Measurements from ENCODE around the gene TBX20.
"Not testable (repeated sequence)": the region's sequence is repeated elsewhere in the genome, so short reads cannot be mapped to it uniquely, and the experiment has no call there.

The TBX20 gene

GRCh38 chr7:35172131-35172530 is 81.8 kb downstream of the TBX20 start:
- not testable (repeated sequence) for H3K27ac Mint-ChIP-seq; H3K9me3 Mint-ChIP-seq; H3K4me3 Mint-ChIP-seq; H3K4me1 Mint-ChIP-seq (ENCODE audit: low read depth); H3K36me3 Mint-ChIP-seq (ENCODE audit: low read depth); H3K27me3 Mint-ChIP-seq

- H3K4me3 Mint-ChIP-seq; H3K4me1 Mint-ChIP-seq (ENCODE audit: low read depth); H3K36me3 Mint-ChIP-seq (ENCODE audit: low read depth); H3K27ac Mint-ChIP-seq; H3K9me3 Mint-ChIP-seq: not testable (repeated sequence)
- peaks cover 18% of the 10 kb centered on the region for H3K27me3 Mint-ChIP-seq
Measured at GRCh38 chr7:35167658-35168057, 86.2 kb downstream of the TBX20 start.

DNA sequence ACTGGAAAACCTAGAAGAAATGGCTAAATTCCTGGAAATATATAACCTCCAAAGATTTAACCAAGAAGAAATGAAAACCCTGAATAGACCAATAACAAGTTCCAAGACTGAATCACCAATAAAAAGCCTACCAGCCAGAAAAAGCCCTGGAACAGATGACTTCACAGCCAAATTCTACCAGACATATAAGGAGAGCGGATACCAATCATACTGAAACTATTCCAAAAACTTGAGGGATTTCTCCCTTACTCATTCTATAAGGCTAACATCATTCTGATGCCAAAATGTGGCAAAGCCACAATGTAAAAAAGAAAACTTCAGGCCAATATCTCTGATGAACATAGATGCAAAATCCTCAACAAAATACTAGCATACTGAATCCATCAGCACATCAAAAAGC is 86.7 kb downstream of the TBX20 start:
- H3K4me1 Mint-ChIP-seq (ENCODE audit: low read depth); H3K4me3 Mint-ChIP-seq: not testable (repeated sequence)

DNA sequence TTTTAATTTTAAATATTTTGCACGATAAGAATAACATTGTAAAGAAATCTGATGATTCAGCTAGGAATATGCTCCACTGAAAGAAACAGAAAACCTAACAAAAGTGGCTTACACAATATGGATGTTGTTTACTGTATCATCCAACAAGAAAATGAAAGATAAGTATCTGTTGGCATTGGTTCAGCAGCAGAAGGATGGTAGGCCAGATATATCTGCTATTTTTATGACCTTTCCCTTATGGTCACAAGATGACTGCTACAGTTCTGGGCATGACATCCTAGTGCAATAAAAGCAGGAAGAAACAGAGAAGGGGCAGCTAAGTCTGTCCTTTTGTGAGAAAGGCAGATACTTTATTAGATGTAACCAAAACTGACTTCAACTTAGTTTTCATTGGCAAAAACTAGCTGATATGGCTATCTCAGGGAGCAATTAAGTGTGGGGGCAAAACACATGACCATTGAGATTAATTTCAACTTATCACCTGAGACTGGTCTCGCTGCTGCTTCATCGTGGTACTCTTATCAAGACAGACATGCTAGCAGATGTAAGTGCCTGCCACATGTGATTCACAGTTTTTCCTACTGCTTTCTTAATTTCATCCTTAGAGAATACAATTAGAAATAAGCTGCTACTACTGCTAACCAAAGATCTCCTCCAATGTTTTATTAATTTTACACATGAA is 92.7 kb downstream of the TBX20 start:
- not testable (repeated sequence) for H3K27ac Mint-ChIP-seq; H3K9me3 Mint-ChIP-seq; H3K4me3 Mint-ChIP-seq; H3K36me3 Mint-ChIP-seq (ENCODE audit: low read depth); H3K4me1 Mint-ChIP-seq (ENCODE audit: low read depth)
- peaks cover 11% of the 10 kb centered on the region for H3K27me3 Mint-ChIP-seq

More for the DNA sequence above, 86.7 kb downstream of the TBX20 start:
- not testable (repeated sequence) for H3K9me3 Mint-ChIP-seq; H3K36me3 Mint-ChIP-seq (ENCODE audit: low read depth); H3K27ac Mint-ChIP-seq
- peaks cover 18% of the 10 kb centered on the region for H3K27me3 Mint-ChIP-seq

All from stimulated activated naive CD8-positive, alpha-beta T cell treated with anti-CD3 and anti-CD28 coated beads, Interleukin-15, Interleukin-2, amounts not matched to agents 100 ng/mL and 50 ng/mL, for 24 hours (primary cell).